ENCODE results near the gene ABCC8.

The ABCC8 gene

DNA sequence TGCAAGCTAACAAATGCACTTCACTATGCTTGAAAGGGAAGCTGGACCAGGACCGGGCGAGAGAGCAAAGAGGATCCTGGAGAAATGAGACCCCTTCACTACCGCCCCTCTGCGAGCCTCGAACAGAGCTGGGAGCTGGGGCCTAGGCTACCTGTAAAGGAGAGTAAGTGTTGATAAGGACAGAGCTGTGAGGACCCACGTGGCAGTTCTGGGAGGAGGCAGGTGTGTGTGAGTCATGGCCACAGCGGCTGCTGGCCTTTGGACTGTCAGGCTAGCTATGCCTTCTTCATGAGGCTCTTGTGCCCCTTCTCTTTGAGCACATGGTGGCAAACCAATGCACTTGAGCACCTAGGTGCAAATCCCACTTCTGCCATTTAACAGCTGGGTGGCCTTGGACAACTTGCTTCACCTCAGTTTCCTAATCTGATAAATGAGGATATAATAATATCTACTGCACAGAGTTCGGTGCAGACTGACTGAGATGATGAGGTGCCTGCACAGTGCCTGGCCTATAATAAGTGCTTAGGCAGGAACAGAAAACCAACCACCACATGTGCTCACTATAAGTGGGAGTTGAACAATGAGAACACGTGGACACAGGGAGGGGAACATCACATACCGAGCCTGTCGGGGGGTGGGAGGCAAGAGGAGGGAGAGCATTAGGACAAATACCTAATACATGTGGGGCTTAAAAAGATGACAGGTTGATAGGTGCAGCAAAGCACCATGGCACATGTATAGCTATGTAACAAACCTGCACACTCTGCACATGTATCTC is 52.9 kb downstream of the ABCC8 start:
- no peak for DNase-seq

DNA sequence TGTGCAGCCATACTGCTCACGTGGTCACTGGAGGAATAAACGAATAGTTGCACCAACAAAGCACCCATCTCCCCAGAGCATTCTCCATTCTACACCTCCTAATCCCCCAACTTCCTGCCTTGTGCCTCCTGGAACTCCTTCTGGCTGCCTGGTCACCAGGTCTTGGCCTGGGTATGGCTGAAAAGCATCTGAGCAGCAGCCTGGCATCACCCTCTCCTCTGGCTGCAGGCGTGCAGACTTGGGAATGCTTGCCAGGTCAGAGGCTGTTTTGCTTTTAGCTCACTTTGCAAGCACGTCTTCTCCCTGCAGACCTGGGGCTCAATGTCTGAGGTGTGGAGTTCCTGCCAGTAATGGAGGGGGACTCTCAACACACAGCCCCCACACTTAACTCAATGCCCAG is 54.9 kb downstream of the ABCC8 start:
- no peak for DNase-seq

DNA sequence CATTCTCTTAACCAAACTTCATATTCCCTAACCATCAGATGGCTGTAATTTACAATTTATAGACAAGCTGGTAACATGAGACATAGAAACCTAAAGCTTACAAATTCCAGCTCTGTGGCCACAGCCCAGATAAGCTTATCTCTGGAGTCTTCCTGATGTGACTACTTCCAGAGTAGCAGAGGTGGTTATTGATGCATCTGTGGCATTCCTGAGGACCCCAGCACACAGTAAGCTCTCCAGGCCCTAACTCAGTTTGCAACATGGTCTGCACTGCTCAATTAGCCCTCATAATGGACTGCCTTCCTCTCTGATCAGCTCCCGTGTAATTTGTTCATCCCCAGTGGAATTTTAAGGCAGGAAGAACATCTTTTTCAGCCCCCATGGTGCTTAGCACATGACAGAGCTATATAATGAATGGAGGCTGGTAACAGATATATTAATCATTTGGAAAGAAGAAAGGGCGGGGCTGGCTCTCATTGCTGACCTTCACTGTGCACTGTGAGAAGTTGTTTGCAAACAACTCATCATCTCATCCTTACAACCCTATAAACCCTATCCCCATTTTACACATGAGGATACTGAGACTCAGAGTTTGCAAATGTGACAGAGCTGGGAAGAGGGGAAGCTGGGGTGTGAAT is 58.1 kb downstream of the ABCC8 start:
- no peak for DNase-seq

DNA sequence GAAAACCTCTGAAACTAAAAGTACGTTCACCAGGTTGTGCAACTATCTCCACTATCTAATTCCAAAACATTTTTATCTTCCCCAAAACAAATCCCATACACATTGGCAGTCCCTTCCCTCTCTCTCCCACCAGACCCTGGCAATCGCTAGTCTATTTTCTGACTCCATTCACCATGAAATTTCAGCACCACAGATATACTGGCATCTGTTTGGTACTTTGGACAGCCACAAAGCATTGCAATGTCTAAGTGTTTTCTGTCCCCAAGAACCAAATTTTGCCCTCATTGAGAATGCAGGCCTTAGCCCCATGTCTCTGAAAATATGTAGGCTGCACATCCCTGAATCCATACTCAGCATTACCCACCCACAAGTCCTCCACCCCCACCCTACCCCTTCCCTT is 60.2 kb downstream of the ABCC8 start:
- no peak for DNase-seq

DNA sequence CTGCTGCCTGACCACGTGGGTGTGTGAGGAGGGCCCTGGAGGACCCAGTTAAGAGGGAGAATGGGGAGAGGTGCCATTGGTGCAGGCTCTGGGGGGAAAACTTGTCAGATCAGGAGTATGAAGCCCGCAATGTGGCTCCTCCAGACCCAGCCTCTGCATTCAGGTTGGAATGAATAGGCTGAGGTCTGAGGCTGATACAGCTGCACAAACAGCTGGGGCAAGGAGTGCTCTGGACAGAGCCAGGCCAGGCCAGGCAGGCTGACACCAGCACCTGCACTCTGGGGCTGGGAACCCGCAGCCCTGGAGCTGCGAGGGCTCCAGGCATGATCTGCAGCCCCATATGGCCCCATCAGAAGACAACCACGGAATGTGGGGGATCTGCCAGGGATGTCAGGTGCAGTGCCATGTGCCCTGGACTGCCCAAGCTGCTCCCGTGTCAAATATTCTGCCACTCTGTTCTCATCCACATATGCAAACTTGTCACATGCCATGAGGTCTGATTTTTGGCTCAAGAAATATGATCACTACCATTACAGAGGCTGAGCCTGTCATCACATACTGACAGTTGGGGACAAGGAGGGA is 61.0 kb downstream of the ABCC8 start:
- DNase-seq: no peak

DNA sequence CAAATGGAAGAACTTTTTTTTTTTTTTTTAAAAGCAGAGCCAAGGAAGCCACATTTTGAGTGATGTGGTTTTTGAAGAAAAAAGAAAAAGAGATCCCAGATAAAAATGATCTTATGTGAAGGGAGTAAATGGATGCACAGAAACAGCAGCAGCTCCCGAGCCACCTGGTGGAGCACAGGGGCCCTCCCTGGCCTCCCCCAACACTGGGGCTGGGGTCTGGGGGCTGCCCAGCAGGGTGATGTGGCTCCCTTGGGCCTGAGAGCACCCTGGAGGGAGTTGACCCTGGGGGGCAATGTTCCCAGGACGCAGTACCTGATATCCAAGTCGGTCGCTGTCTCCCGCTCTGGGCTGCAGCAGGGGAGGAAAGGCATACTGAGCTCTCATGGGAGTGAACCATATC is 61.7 kb downstream of the ABCC8 start:
- DNase-seq: no peak

DNA sequence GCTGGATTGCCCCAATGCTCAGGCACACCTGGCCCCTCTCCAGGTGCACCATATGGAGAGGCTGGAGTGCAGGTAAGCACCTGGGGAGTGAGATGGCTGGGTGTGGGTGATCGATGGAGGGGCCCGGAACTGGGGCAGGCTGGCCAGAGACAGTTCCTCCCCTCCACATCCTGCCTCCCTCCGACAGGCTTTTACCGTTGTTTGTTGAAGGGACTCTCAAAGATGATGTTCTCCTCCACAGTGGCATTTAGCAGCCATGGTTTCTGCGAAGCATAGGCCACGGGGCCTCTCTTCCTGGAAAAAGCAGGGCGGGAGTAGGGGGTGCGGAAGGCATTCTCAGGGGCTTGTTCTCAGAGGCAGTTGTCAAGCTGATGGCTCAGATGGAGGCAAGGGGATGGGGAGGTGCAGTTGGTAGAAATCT is 62.3 kb downstream of the ABCC8 start:
- no peak for DNase-seq

DNA sequence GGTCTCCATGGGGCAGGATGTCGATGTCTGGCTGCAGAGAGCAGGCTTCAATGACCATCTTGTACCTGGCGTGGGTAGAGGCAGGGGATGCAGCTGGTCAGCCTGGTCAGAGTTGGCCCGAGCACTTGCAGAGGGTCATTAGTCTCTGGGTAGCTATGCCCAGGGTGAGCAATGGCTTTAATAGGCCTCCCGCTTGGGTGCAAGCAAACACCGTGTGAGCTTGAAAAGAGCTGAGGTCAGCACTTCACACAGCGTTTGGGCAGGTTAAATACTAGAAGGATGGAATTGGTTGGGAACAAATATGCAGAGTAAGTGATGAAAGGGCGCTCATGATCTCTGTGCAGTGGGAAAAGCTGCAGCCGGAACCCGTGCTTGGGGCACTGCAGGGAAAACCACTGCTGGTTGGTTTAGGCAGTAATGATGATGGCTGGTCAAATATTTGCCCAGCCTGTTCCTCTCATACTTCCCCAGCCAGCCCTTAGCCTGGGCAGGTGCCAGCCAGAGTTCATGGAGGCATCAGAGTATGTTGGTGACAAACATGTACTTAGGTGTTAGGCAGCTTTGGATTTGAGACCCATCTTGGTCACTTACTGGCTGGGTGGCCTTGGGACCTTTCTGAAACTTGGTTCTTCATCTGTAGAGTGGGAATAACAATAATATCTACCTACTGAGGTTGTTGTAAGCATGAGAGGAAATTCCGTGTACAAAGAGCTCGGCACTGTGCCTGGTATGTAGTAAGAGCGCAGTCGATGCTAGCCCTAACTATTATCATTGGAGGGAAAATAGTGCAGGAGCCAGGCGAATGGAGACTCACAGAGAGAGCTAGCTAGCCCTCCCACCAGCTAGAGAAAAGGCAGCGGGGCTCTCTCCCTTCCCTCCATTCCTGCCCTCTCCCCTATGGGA is 63.0 kb downstream of the ABCC8 start:
- no peak for DNase-seq

DNA sequence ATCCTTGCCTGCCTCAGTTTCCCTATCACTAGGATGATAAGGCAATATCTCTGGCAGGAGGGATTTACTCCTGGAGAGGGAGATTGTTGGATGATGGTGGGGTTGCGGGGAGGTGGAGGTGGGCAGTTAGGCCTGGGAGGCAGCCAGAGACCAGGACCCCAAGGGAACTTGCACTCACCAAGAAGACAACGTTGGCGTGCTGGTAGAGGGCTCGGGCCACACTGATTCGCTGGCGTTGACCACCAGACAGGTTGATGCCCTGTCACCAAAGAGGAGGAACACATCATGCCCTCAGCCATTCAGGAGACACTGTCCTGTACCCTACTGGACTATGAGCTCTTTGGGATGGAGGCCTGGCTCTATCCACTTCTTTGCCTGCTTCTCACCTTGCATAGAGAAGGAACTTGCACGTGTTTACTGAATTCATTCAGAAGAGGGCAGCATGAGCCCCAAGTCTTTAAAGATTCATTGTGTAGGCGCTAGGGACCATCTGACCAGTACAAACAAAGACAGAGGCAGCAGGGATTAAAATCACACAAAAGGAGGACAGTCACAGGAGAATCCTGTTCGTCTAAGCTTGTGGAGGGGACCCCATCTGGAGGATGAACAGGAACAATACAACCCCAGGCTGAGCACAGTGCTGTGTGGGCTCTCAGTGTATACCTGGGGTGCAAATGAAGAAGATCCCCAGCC is 64.0 kb downstream of the ABCC8 start:
- no peak for DNase-seq

DNA sequence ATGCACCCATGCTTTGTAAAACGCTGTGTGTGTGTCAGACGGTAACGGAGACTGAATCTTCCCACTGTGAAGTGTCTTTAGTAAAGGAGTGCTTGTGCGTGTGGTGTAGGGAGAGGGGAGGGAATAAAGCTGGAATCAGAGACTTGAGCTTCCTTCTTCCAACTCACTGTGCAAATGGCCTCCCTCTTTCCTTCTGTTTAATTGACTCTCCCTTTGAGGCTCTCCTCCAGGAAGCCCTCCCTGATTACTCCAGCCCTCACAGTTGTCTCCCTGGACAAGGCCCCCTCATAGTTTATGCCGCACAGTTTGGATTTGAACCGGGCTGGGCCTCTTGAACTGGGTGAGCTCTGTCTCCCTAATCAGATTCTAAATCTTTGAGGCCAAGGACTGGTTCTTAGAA is 65.2 kb downstream of the ABCC8 start:
- no peak for DNase-seq

DNA sequence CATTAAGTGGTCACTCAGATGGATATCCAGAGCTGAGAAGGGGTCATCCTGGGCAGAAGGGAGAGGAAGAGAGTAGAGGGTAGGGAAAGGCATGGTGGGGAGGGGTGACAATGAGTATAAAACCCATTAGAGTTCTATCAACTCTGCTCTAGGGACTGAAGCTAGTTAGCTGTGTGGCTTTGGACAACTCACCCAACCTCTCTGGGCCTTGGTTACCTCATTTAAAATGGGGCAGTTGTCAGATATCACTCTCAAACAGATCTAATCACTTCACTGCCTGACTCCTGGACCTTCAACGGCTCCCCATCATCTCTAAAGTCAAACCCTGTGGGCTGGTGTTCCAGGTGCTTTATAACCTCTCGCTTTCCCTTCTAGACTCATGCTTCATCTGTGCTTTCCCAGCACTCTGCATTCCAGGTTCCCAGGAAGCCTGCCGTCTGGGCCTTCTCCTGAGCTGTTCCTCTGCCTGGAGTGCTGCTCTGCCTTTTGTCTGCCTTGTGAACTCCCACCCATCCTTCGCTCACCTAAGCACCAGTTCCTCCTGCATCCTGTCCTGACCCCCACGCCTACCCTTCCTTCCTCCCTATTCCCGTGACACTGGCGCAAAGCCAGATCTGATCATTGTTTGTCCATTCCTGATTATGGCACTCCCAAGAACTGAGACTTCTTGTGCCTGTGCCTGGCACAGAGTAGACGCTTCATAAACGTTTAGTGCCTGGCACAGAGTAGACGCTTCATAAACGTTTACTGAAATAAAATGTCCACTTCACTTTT is 65.9 kb downstream of the ABCC8 start:
- DNase-seq: no peak

DNA sequence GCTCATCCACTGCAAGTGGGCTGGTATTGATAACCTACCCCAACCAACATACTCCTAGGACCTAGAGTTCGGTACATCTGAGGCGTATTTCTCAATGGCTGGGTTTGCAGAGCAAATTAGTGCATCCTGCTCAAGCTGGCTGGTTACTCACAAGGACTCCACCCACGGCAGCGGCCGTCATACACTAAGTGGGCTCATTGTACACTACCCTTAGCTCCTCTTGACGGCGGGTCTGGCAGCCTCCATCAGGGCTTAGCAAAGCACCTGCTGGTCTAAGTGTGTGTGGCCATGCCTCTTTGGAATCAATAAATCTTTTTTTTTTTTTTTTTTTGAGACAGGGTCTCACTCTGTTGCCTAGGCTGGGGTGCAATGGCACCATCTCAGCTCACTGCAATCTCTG is 68.0 kb downstream of the ABCC8 start:
- DNase-seq: no peak

DNA sequence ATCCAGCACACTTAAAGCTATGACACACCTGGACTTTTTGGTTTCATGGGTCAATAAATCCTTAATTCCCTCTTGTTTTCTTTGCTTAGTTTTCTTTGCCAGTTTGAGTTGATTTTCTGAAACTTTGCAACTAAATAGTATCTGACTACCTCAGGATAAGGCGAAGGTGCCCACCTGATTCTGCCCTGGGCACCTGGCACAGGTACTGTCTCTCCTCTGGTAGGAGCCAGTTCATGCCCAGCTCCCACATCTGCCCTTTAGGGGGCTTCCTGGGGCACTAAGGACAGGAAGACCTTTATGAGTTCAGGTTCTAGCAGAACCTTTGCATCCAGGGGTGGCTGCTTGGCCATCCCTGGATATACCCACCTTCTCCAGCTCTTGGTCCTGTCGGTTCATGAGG is 68.6 kb downstream of the ABCC8 start:
- DNase-seq: no peak

DNA sequence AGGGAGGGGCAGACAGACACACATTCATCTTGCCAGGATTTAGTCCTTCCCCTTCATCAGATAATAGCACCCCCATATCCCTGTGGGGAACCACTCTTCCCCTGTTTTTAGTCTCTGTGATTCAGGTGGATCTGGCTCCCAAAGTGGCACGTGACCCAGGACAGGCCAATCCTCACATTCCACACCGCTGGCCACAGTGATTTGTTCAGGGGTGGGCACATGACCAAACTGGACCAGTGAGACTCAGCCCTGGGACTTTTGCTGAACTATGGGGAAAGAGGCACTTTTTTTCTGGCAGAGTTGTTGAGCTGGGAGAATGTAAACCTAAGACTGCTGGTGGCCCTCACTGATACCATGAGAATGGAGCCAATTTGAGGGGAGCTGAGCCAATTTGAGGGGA is 69.1 kb downstream of the ABCC8 start:
- DNase-seq: no peak

DNA sequence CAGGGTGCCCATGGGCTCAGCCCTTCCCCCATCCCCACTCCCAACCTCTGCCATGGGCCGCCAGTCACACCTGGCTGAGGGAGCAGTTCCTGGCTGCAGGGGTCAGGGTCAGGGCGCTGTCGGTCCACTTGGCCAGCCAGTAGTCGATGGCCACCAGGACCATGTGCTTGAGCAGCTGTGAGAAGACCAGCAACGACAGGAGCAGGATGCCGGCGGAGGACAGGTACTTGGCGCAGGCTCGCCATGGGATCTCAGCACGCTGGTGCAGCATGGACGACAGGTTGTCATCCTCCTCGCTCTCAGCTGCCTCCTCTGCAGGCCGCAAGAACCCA is 69.9 kb downstream of the ABCC8 start:
- no peak for DNase-seq

DNA sequence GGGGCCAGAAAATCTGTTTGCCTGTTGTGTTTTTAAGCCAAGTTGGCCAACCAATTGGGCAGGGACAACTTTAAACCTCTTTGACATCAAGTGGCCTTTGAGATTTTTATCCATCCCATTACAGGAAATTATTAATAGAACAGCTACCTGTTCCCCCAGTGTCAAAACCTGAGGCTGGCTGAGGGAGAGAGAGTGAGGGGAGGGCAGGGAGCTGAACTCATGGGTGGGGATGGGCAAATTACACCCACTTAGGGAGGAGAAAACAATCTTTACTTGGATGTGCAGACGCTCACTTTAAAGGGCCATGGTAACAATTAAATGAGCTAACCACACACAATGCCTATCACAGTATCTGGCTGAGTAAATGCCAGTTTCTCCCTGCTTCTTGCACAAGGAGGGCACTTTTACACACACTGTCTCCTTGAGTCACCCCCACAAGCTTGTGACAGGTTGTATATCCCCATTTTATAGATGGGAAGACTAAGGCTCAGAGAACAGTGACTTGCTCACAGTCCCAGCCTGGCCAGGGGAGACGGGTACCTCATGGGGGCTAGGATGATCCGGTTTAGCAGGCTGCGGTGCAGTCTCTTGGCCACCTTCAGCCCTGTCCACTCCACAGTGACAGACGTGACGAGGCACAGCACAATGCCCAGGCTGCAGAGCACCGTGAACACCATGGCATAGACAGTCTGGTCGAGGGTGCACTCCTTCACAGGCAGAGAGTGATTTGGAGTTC is 70.4 kb downstream of the ABCC8 start:
- DNase-seq: no peak

DNA sequence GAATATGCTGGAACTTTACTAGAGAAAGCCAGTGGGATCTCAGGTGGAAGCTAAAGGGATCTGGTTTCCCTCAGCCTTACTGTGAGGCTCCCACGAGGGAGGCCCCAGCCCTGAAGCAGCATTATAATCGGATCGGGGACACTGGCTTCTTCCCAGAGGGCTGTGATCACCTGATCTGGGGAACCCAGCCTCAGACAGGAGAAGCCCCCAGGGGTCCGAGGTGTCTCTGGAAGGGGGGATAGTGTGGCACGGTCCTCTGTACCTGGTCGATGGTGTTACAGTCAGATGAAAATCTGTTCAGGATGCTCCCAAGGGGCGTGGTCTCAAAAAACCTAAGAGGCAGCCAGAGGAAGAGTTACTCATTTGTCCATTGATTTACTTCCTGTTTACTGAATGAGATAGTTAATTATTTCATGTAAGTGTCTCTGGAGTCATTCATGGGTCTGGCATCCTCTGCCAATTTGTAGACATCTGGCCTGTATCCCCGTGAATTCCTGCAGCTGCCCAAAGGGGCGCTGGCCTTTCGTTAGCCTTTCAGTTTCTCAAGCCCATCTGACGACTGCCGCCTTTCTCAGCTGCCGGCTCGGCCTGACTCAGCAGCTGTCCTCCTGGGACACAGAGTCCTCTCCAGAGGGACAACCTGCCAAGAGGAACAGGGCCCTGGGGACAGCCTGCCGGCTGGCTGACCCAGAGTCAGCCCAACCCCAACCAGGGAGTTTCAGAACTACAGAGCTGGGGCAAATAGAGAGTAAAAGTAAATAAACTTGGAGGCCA is 71.2 kb downstream of the ABCC8 start:
- DNase-seq: no peak

DNA sequence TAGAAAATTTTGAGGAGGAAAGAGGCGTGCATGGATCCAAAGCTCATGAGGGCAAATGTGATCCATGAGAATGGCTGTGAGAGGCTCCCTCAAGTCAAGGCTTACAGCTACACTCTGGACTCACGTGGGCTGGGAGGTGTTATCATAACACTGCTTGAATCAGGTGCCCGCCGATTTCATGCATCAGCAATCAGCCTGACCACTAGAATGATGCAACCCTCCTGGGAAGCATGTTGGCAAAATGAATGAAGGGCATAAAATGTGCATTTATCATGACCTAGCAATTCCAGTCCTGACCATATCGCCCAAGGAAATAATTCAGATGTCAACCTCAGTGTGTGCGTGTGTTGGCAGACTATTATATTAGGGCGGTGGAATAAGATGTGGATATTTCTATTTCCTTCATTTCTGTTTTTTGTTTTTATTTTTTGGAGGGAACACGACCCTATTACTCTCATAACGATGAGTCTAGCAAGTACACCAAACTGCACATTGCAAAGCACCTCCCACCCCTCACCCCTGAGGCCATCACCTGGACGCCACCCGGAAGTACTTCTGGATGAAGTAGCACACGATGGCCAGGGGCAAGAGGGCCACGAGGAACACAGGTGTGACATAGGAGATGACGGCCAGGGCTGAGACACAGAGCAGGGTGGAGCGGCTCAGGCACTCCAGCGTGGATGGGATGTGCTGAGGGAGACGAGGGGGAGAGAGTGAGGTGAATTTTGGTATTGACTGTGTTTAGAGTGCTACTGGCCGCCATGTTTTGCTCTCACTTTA is 72.5 kb downstream of the ABCC8 start:
- no peak for DNase-seq

DNA sequence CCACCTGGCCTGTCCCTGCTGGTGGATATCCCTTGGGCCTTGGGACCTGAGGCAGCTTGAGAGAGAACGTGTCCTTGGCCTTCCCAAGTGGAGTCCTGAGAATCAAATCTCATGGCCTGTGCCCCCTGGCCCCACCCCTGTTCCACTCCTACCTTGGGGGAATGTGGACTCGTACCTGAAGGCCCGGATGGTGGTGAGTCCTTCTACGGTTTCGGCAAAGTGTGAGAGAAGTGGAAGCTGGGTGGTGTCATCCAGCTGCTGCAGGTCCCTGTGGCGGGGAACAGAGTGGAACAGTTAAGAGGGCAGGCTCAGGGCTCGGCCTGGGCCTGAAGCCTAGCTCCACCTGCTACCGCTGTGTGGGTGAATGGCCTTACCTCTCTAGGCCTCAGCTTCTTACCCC is 74.2 kb downstream of the ABCC8 start:
- DNase-seq: no peak

DNA sequence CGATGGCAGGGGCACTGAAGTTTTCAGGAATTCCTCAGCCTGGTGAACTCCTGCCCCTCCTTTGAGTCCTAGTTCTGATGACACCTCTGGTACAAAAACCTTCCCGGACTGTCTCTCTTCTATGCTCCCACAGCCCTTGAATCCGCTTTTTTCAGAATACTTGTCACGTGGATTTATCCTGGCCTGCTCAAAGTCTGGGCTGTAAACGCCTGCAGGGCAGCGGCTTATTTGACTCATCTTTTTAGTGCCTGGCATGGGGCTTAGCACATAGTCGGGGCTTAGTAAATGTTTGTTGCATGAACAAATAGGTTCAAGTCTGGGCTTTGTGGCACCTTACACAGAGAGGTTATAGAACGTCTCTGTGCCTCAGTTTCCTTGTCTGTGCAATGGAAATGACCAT is 74.8 kb downstream of the ABCC8 start:
- no peak for DNase-seq
